Fibroblast of pulmonary artery (primary cell): ENCODE data around the gene TARS3.

Source experiments
- DNase-seq: peaks from one replicate; pipeline ENCODE4 v3.0.0-alpha.2; 2010; ENCODE audit warnings: low read depth
- H3K4me3 ChIP-seq: replicated peaks from 2 replicates; pipeline ENCODE4 v1.5.1; 2011; ENCODE audit warnings: low read depth, mild to moderate bottlenecking, control low read depth, low read length, moderate library complexity
- TF ChIP-seq, protein P1 (sequence below): IDR thresholded peaks from 2 replicates; pipeline ENCODE4 v1.5.1; 2011; ENCODE audit warnings: mild to moderate bottlenecking, control low read depth, low read length, inconsistent platforms; ENCODE audit errors: missing control alignments

TARS3 gene

GRCh38 chr15:101612676-101613075 lies 111.6 kb downstream of the TARS3 start:
- DNase-seq: no peak
- TF ChIP-seq, protein P1, sequence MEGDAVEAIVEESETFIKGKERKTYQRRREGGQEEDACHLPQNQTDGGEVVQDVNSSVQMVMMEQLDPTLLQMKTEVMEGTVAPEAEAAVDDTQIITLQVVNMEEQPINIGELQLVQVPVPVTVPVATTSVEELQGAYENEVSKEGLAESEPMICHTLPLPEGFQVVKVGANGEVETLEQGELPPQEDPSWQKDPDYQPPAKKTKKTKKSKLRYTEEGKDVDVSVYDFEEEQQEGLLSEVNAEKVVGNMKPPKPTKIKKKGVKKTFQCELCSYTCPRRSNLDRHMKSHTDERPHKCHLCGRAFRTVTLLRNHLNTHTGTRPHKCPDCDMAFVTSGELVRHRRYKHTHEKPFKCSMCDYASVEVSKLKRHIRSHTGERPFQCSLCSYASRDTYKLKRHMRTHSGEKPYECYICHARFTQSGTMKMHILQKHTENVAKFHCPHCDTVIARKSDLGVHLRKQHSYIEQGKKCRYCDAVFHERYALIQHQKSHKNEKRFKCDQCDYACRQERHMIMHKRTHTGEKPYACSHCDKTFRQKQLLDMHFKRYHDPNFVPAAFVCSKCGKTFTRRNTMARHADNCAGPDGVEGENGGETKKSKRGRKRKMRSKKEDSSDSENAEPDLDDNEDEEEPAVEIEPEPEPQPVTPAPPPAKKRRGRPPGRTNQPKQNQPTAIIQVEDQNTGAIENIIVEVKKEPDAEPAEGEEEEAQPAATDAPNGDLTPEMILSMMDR: no peak

GRCh38 chr15:101611580-101612299 lies 112.5 kb downstream of the TARS3 start:
- DNase-seq: no peak
- TF ChIP-seq, protein P1: no peak
- no peak overlapping the region for H3K4me3 ChIP-seq

More at GRCh38 chr15:101612676-101613075, 111.6 kb downstream of the TARS3 start:
- H3K4me3 ChIP-seq: no peak overlapping the region

- TF ChIP-seq, protein P1: no peak
- no peak for DNase-seq
- H3K4me3 ChIP-seq: no peak overlapping the region
Observed at GRCh38 chr15:101611007-101611406, 113.3 kb downstream of the TARS3 start.

DNA sequence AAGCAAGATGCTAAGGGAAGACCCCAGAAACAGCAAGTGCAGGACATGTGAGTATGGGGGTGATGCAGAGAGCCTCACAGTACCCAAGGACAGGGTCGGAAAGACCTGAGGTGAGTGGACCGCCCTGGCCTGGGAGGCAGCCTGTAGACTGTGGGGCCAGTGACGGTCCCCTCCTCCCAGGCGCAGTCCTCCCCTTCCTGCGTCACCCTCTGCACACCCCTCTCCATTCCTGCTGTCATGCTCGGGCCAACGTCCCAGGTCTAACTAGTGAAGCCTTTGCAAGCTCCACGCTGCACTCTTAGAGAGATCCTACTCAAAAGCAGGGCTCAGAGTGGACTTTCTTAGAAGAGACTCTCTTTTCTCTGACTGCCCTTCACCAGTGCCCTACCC lies 113.7 kb downstream of the TARS3 start:
- no peak overlapping the region for H3K4me3 ChIP-seq
- DNase-seq: no peak
- TF ChIP-seq, protein P1: no peak

- DNase-seq: no peak
- H3K4me3 ChIP-seq: no peak overlapping the region
- TF ChIP-seq, protein P1: no peak
Observed at GRCh38 chr15:101609742-101610610, 114.3 kb downstream of the TARS3 start.

DNA sequence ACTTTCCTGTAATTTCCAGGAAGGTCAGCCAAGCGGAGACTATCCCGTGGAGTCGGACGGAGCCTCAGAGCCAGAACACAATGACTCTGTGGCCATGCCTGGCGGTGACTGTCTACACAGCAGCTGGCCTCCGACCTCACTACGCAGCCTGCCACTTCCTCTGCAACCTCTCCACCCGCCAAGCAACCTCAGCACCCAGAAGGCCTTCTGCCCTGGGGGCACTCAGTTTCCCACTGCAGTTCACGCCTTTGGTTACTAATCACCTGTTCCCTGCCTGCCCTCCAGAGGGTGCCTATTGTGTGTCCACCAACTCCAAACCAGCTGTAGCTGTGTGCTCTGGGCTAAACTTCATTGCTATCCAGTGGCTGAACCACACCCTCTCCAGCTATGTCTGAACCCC lies 116.1 kb downstream of the TARS3 start:
- no peak overlapping the region for H3K4me3 ChIP-seq
- no peak for DNase-seq
- TF ChIP-seq, protein P1: no peak
